Stomach (tissue), 4 donors: ENCODE measurements around the gene GRB14.

Experiments used
- POLR2A ChIP-seq, 4 donors: fragments of 450-650 bp; IDR thresholded peaks; one replicate each; pipeline ENCODE4 v1.6.1; 2016; ENCODE audit warnings: antibody characterized with exemption in 4 of 4, control low read depth in 2 of 4, mild to moderate bottlenecking in 1 of 4, moderate library complexity in 1 of 4
- POLR2AphosphoS5 ChIP-seq, 3 donors: sonication (generic); formaldehyde crosslinking; IDR thresholded peaks; one replicate each; pipeline ENCODE4 v1.6.1; 2016; ENCODE audit warnings: antibody characterized with exemption in 3 of 3
- TF ChIP-seq, protein P1 (sequence below), 7 experiments: fragments of 450-650 bp in 4 of 7; fragments of 200-600 bp in 3 of 7; sonication (generic) in 3 of 7; IDR thresholded peaks; one replicate each; pipeline ENCODE4 v1.5.1; 2016 to 2019; ENCODE audit warnings: antibody characterized with exemption in 7 of 7, control low read depth in 2 of 7, mild to moderate bottlenecking in 1 of 7

DNA sequence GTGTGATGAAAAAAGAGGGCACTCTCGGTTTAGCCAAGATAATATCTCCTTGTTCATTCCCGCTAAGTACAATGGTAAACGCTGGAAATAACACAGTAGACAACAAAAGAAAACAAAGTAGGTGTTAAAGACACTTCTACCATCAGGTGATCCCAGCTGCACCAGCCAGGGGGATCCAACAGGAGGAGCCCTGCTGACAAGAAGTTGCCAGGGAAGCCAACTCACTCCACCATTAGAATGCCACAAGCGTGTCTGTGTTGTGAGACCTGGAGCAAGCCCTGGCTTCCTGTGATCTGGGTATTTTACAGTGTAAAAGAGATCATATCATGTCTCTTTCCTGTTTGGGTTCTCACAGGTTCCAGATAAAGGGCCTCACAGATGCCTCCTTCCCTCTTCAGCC lies 117.0 kb downstream of the GRB14 start:
- TF ChIP-seq, protein P1, sequence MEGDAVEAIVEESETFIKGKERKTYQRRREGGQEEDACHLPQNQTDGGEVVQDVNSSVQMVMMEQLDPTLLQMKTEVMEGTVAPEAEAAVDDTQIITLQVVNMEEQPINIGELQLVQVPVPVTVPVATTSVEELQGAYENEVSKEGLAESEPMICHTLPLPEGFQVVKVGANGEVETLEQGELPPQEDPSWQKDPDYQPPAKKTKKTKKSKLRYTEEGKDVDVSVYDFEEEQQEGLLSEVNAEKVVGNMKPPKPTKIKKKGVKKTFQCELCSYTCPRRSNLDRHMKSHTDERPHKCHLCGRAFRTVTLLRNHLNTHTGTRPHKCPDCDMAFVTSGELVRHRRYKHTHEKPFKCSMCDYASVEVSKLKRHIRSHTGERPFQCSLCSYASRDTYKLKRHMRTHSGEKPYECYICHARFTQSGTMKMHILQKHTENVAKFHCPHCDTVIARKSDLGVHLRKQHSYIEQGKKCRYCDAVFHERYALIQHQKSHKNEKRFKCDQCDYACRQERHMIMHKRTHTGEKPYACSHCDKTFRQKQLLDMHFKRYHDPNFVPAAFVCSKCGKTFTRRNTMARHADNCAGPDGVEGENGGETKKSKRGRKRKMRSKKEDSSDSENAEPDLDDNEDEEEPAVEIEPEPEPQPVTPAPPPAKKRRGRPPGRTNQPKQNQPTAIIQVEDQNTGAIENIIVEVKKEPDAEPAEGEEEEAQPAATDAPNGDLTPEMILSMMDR (IDR thresholded peaks at IDR 0.05) = no peak
- no peak for TF ChIP-seq POLR2A (IDR thresholded peaks at IDR 0.05)
- TF ChIP-seq POLR2AphosphoS5 (IDR thresholded peaks at IDR 0.05) = no peak
